GM23338 (cell line): ENCODE measurements around the gene CNTNAP2. TPM values are rescaled to one million over a fixed set of nuclear protein-coding genes. Genes with fewer than 3 reads are reported as not detected.

Experiments
- ATAC-seq: fragments of 200-7000 bp; cut with Tn5 transposase; 3 replicates; pipeline ENCODE4 v1.9.1; 2020
- DNase-seq: peaks from one replicate; pipeline ENCODE4 v3.0.0-alpha.2; 2015; ENCODE audit warnings: low spot score
- H2AFZ ChIP-seq: fragments of 200-600 bp; sonication (generic); 2 replicates; pipeline ENCODE4 v1.8.0; 2016; ENCODE audit warnings: antibody characterized with exemption, mild to moderate bottlenecking, moderate library complexity
- H3F3A ChIP-seq: fragments of 200-600 bp; sonication (generic); replicated peaks from 2 replicates; pipeline ENCODE4 v1.8.0; 2017; ENCODE audit warnings: antibody characterized with exemption, mixed run types, low read depth
- H3K27ac ChIP-seq: fragments of 200-600 bp; sonication (generic); 2 replicates; pipeline ENCODE4 v1.6.1; 2016; ENCODE audit warnings: low read depth
- H3K27me3 ChIP-seq: fragments of 200-600 bp; sonication (generic); 2 replicates; pipeline ENCODE4 v1.8.0; 2016; ENCODE audit warnings: mild to moderate bottlenecking, mixed run types, moderate library complexity; ENCODE audit not compliant: insufficient read depth
- H3K36me3 ChIP-seq: fragments of 200-600 bp; sonication (generic); 2 replicates; pipeline ENCODE4 v1.8.0; 2016; ENCODE audit warnings: mild to moderate bottlenecking; ENCODE audit not compliant: insufficient read depth
- H3K4me1 ChIP-seq: fragments of 200-600 bp; sonication (generic); 2 replicates; pipeline ENCODE4 v1.8.0; 2016; ENCODE audit warnings: mild to moderate bottlenecking, moderate library complexity; ENCODE audit not compliant: insufficient read depth
- H3K4me2 ChIP-seq: fragments of 200-600 bp; sonication (generic); 2 replicates; pipeline ENCODE4 v1.7.1; 2017; ENCODE audit warnings: mixed run types
- H3K4me3 ChIP-seq: fragments of 200-600 bp; sonication (generic); 2 replicates; pipeline ENCODE4 v1.6.1; 2016; ENCODE audit warnings: mixed run types
- H3K79me2 ChIP-seq: fragments of 200-600 bp; sonication (generic); replicated peaks from 2 replicates; pipeline ENCODE4 v1.8.0; 2017; ENCODE audit warnings: mild to moderate bottlenecking; ENCODE audit not compliant: insufficient read depth
- H3K9me2 ChIP-seq: fragments of 200-600 bp; sonication (generic); 2 replicates; pipeline ENCODE4 v1.8.0; 2017; ENCODE audit not compliant: insufficient read depth
- H4K20me1 ChIP-seq: fragments of 200-600 bp; sonication (generic); replicated peaks from 2 replicates; pipeline ENCODE4 v1.8.0; 2017; ENCODE audit warnings: mild to moderate bottlenecking; ENCODE audit not compliant: insufficient read depth
- H3K27ac Mint-ChIP-seq: 2 replicates; pipeline ENCODE4 v1.8.0; 2020; ENCODE audit warnings: inconsistent platforms, mild to moderate bottlenecking, moderate library complexity, mixed read lengths
- H3K27me3 Mint-ChIP-seq: 3 replicates; pipeline ENCODE4 v1.8.0; 2022; ENCODE audit warnings: low read depth, mild to moderate bottlenecking, moderate library complexity, mixed read lengths, inconsistent platforms; ENCODE audit not compliant: insufficient read depth, poor library complexity
- H3K36me3 Mint-ChIP-seq: 3 replicates; pipeline ENCODE4 v1.8.0; 2021; ENCODE audit warnings: low read depth, mild to moderate bottlenecking, inconsistent platforms, moderate library complexity, mixed read lengths
- H3K4me1 Mint-ChIP-seq: 3 replicates; pipeline ENCODE4 v1.8.0; 2020; ENCODE audit warnings: mild to moderate bottlenecking, inconsistent platforms, mixed read lengths
- H3K4me3 Mint-ChIP-seq: 3 replicates; pipeline ENCODE4 v1.8.0; 2021; ENCODE audit warnings: moderate library complexity, mild to moderate bottlenecking, inconsistent platforms, mixed read lengths
- H3K9me3 Mint-ChIP-seq: 3 replicates; pipeline ENCODE4 v1.8.0; 2020; ENCODE audit warnings: moderate library complexity, mild to moderate bottlenecking, inconsistent platforms, mixed read lengths
- CREB1 ChIP-seq: fragments of 250-450 bp; sonication (Bioruptor Pico); IDR thresholded peaks from 2 replicates; pipeline ENCODE4 v1.5.0; 2020; ENCODE audit warnings: low read depth, mild to moderate bottlenecking, moderate library complexity
- CTCF ChIP-seq, 2 experiments: fragments of 200-600 bp in 1 of 2; sonication (generic) in 1 of 2; conservative IDR thresholded peaks; 2 replicates each; pipeline versions ENCODE4 v1.5.1 to v1.6.1; 2016 to 2017; ENCODE audit warnings: antibody characterized with exemption in 2 of 2, low read depth in 2 of 2, mild to moderate bottlenecking in 2 of 2, moderate library complexity in 1 of 2
- EZH2 ChIP-seq: fragments of 200-600 bp; sonication (generic); IDR thresholded peaks from one replicate; pipeline ENCODE4 v1.8.0; 2017; ENCODE audit warnings: antibody characterized with exemption, mild to moderate bottlenecking, low read depth; ENCODE audit not compliant: unreplicated experiment
- EZH2phosphoT487 ChIP-seq: fragments of 200-600 bp; sonication (generic); IDR thresholded peaks from one replicate; pipeline ENCODE4 v1.8.1; 2018; ENCODE audit warnings: antibody characterized with exemption; ENCODE audit not compliant: unreplicated experiment
- JUNB ChIP-seq: IDR thresholded peaks from one replicate; pipeline ENCODE4 v1.6.1; 2016; ENCODE audit warnings: antibody characterized with exemption; ENCODE audit not compliant: unreplicated experiment
- NANOG ChIP-seq: IDR thresholded peaks from 2 replicates; pipeline ENCODE4 v1.6.1; 2016; ENCODE audit warnings: antibody characterized with exemption, borderline replicate concordance
- POLR2AphosphoS5 ChIP-seq: IDR thresholded peaks from 2 replicates; pipeline ENCODE4 v1.6.1; 2016; ENCODE audit warnings: antibody characterized with exemption, low read depth
- STAT1 ChIP-seq: IDR thresholded peaks from one replicate; pipeline ENCODE4 v1.6.1; 2016; ENCODE audit warnings: antibody characterized with exemption; ENCODE audit not compliant: unreplicated experiment
- ZNF114 ChIP-seq: fragments of 250-450 bp; sonication (Bioruptor Pico); IDR thresholded peaks from 2 replicates; pipeline ENCODE4 v1.5.0; 2020; ENCODE audit warnings: mild to moderate bottlenecking, moderate library complexity
- ZNF331 ChIP-seq: fragments of 250-450 bp; sonication (Bioruptor Pico); IDR thresholded peaks from 2 replicates; pipeline ENCODE4 v1.5.0; 2020; ENCODE audit warnings: low read depth, mild to moderate bottlenecking, moderate library complexity
- polyA plus RNA-seq: library from polyadenylated mRNA; unstranded; fragments of >200 nt; fragmentation: Nextera tagmentation; extraction: Ambion mirVana; gene quantifications from 2 replicates; pipeline ENCODE4 v1.2.1, GENCODE V29; 2016
- total RNA-seq: library from RNA; depleted of rRNA; stranded (reverse); fragments of >200 nt; shearing (Covaris generic); gene quantifications from 2 replicates; pipeline ENCODE4 v1.2.3, GENCODE V29; 2014
- TF ChIP-seq, protein P1 (sequence below): IDR thresholded peaks from one replicate; pipeline ENCODE4 v1.6.1; 2018; ENCODE audit warnings: antibody characterized with exemption; ENCODE audit not compliant: unreplicated experiment
- TF ChIP-seq, protein P2 (sequence below): IDR thresholded peaks from 2 replicates; pipeline ENCODE4 v1.6.1; 2016; ENCODE audit warnings: antibody characterized with exemption
- TF ChIP-seq, protein P3 (sequence below): fragments of 250-450 bp; sonication (Bioruptor Pico); IDR thresholded peaks from 2 replicates; pipeline ENCODE4 v1.5.0; 2020; ENCODE audit warnings: mild to moderate bottlenecking, moderate library complexity

The CNTNAP2 gene
- total and polyA plus RNA-seq, 2 experiments from 2014 or later: 38.2 to 61.3 TPM

DNA sequence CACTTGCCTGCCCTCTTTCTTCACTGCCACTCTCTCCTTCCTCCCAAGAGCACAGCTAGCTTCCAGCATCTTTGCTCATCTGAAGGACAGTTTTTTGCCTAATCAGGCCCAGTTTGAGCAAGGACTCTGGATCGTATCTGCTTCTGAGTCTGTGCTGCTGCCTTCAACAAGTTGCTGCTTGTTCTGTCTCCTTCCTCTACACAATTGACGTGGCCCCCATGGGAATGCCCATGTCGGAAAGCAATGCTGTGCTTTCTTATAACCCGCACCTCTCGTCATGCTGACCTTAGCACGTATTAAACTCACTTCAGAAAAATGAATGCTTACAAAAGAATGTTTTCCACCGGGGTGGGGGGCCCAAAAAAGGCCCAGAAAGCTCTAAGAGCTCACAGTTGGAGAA is 2149.3 kb downstream of the CNTNAP2 start:
- Mint-ChIP-seq H3K4me3 (no peak overlapping the region), H3K9me3 (no peaks in the 10 kb centered on the region), H3K36me3 (no peaks in the 10 kb centered on the region), H3K4me1 (peaks cover 11% of the 10 kb centered on the region; the same call in 2 of the 3 replicates), H3K27me3 (peaks cover 6% of the 10 kb centered on the region), H3K27ac (no peak overlapping the region)
- no peak overlapping the region for H3K4me3 ChIP-seq
- peak overlapping the region; percentile 15; the same call in 1 of the 2 replicates for H2AFZ ChIP-seq
- H4K20me1 ChIP-seq: no peaks in the 10 kb centered on the region
- H3K36me3 ChIP-seq: no peaks in the 10 kb centered on the region
- H3K79me2 ChIP-seq: no peaks in the 10 kb centered on the region
- H3F3A ChIP-seq: no peaks in the 10 kb centered on the region
- H3K27ac ChIP-seq: no peak overlapping the region
- ATAC-seq (no peak), DNase-seq (no peak)
- no peaks in the 10 kb centered on the region for H3K9me2 ChIP-seq
- H3K4me1 ChIP-seq: no peaks in the 10 kb centered on the region
- H3K27me3 ChIP-seq: no peaks in the 10 kb centered on the region
- no peak overlapping the region for H3K4me2 ChIP-seq
- TF ChIP-seq ZNF114 (no peak), STAT1 (no peak), CREB1 (no peak), NANOG (no peak), CTCF (conservative IDR thresholded peaks at IDR 0.05; ENCODE audit: low read depth in 2 of 2) (no peak), ZNF331 (CRISPR knock-in tag) (no peak), POLR2AphosphoS5 (no peak), EZH2 (no peak), JUNB (no peak), EZH2phosphoT487 (no peak)
- TF ChIP-seq, protein P1, sequence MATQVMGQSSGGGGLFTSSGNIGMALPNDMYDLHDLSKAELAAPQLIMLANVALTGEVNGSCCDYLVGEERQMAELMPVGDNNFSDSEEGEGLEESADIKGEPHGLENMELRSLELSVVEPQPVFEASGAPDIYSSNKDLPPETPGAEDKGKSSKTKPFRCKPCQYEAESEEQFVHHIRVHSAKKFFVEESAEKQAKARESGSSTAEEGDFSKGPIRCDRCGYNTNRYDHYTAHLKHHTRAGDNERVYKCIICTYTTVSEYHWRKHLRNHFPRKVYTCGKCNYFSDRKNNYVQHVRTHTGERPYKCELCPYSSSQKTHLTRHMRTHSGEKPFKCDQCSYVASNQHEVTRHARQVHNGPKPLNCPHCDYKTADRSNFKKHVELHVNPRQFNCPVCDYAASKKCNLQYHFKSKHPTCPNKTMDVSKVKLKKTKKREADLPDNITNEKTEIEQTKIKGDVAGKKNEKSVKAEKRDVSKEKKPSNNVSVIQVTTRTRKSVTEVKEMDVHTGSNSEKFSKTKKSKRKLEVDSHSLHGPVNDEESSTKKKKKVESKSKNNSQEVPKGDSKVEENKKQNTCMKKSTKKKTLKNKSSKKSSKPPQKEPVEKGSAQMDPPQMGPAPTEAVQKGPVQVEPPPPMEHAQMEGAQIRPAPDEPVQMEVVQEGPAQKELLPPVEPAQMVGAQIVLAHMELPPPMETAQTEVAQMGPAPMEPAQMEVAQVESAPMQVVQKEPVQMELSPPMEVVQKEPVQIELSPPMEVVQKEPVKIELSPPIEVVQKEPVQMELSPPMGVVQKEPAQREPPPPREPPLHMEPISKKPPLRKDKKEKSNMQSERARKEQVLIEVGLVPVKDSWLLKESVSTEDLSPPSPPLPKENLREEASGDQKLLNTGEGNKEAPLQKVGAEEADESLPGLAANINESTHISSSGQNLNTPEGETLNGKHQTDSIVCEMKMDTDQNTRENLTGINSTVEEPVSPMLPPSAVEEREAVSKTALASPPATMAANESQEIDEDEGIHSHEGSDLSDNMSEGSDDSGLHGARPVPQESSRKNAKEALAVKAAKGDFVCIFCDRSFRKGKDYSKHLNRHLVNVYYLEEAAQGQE: no peak
- TF ChIP-seq, protein P2, sequence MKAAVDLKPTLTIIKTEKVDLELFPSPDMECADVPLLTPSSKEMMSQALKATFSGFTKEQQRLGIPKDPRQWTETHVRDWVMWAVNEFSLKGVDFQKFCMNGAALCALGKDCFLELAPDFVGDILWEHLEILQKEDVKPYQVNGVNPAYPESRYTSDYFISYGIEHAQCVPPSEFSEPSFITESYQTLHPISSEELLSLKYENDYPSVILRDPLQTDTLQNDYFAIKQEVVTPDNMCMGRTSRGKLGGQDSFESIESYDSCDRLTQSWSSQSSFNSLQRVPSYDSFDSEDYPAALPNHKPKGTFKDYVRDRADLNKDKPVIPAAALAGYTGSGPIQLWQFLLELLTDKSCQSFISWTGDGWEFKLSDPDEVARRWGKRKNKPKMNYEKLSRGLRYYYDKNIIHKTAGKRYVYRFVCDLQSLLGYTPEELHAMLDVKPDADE: no peak
- TF ChIP-seq, protein P3, sequence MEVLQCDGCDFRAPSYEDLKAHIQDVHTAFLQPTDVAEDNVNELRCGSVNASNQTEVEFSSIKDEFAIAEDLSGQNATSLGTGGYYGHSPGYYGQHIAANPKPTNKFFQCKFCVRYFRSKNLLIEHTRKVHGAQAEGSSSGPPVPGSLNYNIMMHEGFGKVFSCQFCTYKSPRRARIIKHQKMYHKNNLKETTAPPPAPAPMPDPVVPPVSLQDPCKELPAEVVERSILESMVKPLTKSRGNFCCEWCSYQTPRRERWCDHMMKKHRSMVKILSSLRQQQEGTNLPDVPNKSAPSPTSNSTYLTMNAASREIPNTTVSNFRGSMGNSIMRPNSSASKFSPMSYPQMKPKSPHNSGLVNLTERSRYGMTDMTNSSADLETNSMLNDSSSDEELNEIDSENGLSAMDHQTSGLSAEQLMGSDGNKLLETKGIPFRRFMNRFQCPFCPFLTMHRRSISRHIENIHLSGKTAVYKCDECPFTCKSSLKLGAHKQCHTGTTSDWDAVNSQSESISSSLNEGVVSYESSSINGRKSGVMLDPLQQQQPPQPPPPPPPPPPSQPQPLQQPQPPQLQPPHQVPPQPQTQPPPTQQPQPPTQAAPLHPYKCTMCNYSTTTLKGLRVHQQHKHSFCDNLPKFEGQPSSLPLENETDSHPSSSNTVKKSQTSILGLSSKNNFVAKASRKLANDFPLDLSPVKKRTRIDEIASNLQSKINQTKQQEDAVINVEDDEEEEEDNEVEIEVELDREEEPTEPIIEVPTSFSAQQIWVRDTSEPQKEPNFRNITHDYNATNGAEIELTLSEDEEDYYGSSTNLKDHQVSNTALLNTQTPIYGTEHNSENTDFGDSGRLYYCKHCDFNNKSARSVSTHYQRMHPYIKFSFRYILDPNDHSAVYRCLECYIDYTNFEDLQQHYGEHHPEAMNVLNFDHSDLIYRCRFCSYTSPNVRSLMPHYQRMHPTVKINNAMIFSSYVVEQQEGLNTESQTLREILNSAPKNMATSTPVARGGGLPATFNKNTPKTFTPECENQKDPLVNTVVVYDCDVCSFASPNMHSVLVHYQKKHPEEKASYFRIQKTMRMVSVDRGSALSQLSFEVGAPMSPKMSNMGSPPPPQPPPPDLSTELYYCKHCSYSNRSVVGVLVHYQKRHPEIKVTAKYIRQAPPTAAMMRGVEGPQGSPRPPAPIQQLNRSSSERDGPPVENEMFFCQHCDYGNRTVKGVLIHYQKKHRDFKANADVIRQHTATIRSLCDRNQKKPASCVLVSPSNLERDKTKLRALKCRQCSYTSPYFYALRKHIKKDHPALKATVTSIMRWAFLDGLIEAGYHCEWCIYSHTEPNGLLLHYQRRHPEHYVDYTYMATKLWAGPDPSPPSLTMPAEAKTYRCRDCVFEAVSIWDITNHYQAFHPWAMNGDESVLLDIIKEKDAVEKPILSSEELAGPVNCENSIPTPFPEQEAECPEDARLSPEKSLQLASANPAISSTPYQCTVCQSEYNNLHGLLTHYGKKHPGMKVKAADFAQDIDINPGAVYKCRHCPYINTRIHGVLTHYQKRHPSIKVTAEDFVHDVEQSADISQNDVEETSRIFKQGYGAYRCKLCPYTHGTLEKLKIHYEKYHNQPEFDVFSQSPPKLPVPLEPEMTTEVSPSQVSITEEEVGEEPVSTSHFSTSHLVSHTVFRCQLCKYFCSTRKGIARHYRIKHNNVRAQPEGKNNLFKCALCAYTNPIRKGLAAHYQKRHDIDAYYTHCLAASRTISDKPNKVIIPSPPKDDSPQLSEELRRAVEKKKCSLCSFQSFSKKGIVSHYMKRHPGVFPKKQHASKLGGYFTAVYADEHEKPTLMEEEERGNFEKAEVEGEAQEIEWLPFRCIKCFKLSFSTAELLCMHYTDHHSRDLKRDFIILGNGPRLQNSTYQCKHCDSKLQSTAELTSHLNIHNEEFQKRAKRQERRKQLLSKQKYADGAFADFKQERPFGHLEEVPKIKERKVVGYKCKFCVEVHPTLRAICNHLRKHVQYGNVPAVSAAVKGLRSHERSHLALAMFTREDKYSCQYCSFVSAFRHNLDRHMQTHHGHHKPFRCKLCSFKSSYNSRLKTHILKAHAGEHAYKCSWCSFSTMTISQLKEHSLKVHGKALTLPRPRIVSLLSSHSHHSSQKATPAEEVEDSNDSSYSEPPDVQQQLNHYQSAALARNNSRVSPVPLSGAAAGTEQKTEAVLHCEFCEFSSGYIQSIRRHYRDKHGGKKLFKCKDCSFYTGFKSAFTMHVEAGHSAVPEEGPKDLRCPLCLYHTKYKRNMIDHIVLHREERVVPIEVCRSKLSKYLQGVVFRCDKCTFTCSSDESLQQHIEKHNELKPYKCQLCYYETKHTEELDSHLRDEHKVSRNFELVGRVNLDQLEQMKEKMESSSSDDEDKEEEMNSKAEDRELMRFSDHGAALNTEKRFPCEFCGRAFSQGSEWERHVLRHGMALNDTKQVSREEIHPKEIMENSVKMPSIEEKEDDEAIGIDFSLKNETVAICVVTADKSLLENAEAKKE (CRISPR knock-in tag): no peak
